ENCODE data around the gene PZP. TPM values are rescaled to one million over a fixed set of nuclear protein-coding genes. Genes with fewer than 3 reads are reported as not detected.

The PZP gene
- total and polyA plus RNA-seq, 2 of the 8 experiments (the other 6 are each of a cell fraction or from before 2014, with no cell fraction given) = 0.08 TPM; not detected in 1

GRCh38 chr12:9179781-9180180 lies 28.4 kb downstream of the PZP start:
- Histone ChIP-seq H4K20me1 (replicated peaks in 1 of 2; ENCODE audit: control insufficient read depth in 1 of 2, insufficient read depth in 2 of 2, low read length in 2 of 2) (no peaks in the 10 kb centered on the region), H3K27ac (ENCODE audit: low read depth, low read length) (no peak overlapping the region), H3K36me3 (ENCODE audit: control insufficient read depth in 2 of 4, insufficient read depth in 4 of 4, low read length in 3 of 4) (no peaks in the 10 kb centered on the region), H3K79me1 (ENCODE audit: low read depth, low read length) (no peaks in the 10 kb centered on the region), H3K4ac (replicated peaks; ENCODE audit: insufficient read length, low read depth, low read length) (no peak overlapping the region), H4K91ac (replicated peaks; ENCODE audit: insufficient read length, low read length) (no peak overlapping the region), H3K4me2 (ENCODE audit: insufficient read depth in 1 of 2, low read depth in 2 of 2, low read length in 2 of 2) (no peak overlapping the region), H2BK12ac (ENCODE audit: low read depth, low read length) (no peak overlapping the region), H3K56ac (replicated peaks; ENCODE audit: insufficient read length, low read depth, low read length) (no peak overlapping the region), H3K4me1 (replicated peaks in 1 of 4; ENCODE audit: control insufficient read depth in 3 of 4, insufficient read depth in 4 of 4, low read length in 3 of 4) (no peaks in the 10 kb centered on the region), H3K9ac (replicated peaks in 1 of 4; ENCODE audit: extremely low read depth in 1 of 4, low read depth in 3 of 4, low read length in 3 of 4) (no peak overlapping the region), H3K18ac (ENCODE audit: extremely low read depth, low read length) (no peak overlapping the region), H2AFZ (ENCODE audit: low read length) (no peak overlapping the region), H4K5ac (ENCODE audit: insufficient read length, low read depth, low read length) (no peak overlapping the region), H3K79me2 (ENCODE audit: control insufficient read depth in 1 of 2, insufficient read depth in 2 of 2, low read length in 2 of 2) (no peaks in the 10 kb centered on the region), H2BK20ac (ENCODE audit: low read length) (no peak overlapping the region), H3K27me3 (replicated peaks in 1 of 4; ENCODE audit: control insufficient read depth in 3 of 4, extremely low read depth in 1 of 4, insufficient read depth in 3 of 4, low read length in 3 of 4) (no peaks in the 10 kb centered on the region), H2BK120ac (replicated peaks; ENCODE audit: low read depth, low read length) (no peak overlapping the region), H3K23me2 (ENCODE audit: low read depth, low read length) (no peaks in the 10 kb centered on the region), H3K14ac (ENCODE audit: insufficient read length) (no peak overlapping the region), H4K8ac (ENCODE audit: extremely low read depth, insufficient read depth, low read length) (no peak overlapping the region), H3K4me3 (ENCODE audit: extremely low read depth in 1 of 4, insufficient read depth in 2 of 4, low read depth in 3 of 4, low read length in 4 of 4) (no peak overlapping the region), H2BK5ac (ENCODE audit: low read depth, low read length) (no peak overlapping the region), H2BK15ac (ENCODE audit: low read length) (no peak overlapping the region), H3K9me3 (ENCODE audit: insufficient read depth in 2 of 2, low read depth in 1 of 2, low read length in 1 of 2) (no peaks in the 10 kb centered on the region), H2AK5ac (ENCODE audit: low read depth, low read length) (no peak overlapping the region), H3K23ac (ENCODE audit: insufficient read length) (no peak overlapping the region)
- POLR2A ChIA-PET (ENCODE audit: partially characterized antibody) = no interaction called here
- no peak for FAIRE-seq
- 97% methylated on average over 3 of the region's 3 CpGs; no CpG with 5 or more reads in 1 of the 2 experiments for WGBS, 2 experiments (ENCODE audit: extremely low coverage in 1 of 2, insufficient coverage in 1 of 2, insufficient read length in 1 of 2, insufficient replicate concordance in 2 of 2, low coverage in 1 of 2, low lambda C conversion rate in 2 of 2, missing lambda C conversion rate in 1 of 2)
- CTCF ChIA-PET (ENCODE audit: partially characterized antibody) = interaction anchor here (1.9 kb wide), 1 partner anchor 30 kb away, joined by 4 read pairs; no protein-coding TSS in a partner anchor
- DNase-seq (ENCODE audit: low read depth in 1 of 2, low spot score in 2 of 2) = no peak
- no peak for TF ChIP-seq ASH2L (IDR thresholded peaks at IDR 0.05; ENCODE audit: low read length)
- TF ChIP-seq BACH1 (IDR thresholded peaks at IDR 0.05; ENCODE audit: low read length) = no peak
- TF ChIP-seq ATF2 (IDR thresholded peaks at IDR 0.05; ENCODE audit: low read length) = no peak
- TF ChIP-seq KDM4A (IDR thresholded peaks at IDR 0.05; ENCODE audit: low read depth, low read length, severe bottlenecking) = no peak
- TF ChIP-seq CBX8 (IDR thresholded peaks at IDR 0.05; ENCODE audit: borderline replicate concordance, low read depth, low read length) = no peak
- TF ChIP-seq TCF12 (IDR thresholded peaks at IDR 0.05; ENCODE audit: low read depth, low read length) = no peak
- TF ChIP-seq ZNF274 (IDR thresholded peaks at IDR 0.05; ENCODE audit: borderline replicate concordance, extremely low read depth, low read length) = no peak
- no peak for TF ChIP-seq TAF7 (optimal IDR thresholded peaks at IDR 0.05; ENCODE audit: borderline replicate concordance, low read depth, low read length)
- TF ChIP-seq GABPA (IDR thresholded peaks at IDR 0.05; ENCODE audit: borderline replicate concordance, insufficient read depth, low read length) = no peak
- TF ChIP-seq RBBP5 (IDR thresholded peaks at IDR 0.05; ENCODE audit: borderline replicate concordance, low read depth, low read length) = no peak
- no peak for TF ChIP-seq SAP30 (IDR thresholded peaks at IDR 0.05; ENCODE audit: insufficient read depth, insufficient replicate concordance, low read length)
- TF ChIP-seq JUND (IDR thresholded peaks at IDR 0.05; ENCODE audit: low read length) = no peak
- TF ChIP-seq CEBPB (IDR thresholded peaks at IDR 0.05; ENCODE audit: low read depth, low read length) = no peak
- no peak for TF ChIP-seq BRCA1 (IDR thresholded peaks at IDR 0.05; ENCODE audit: low read depth, low read length)
